ENCODE measurements around the gene FCGR3B.
"Not testable (repeated sequence)": the region's sequence is repeated elsewhere in the genome, so short reads cannot be mapped to it uniquely, and the experiment has no call there.

Gene FCGR3B

GRCh38 chr1:161605024-161605423, 26.0 kb downstream of the FCGR3B start:
- not testable (repeated sequence) for DNase-seq

GRCh38 chr1:161597077-161597476, 33.9 kb downstream of the FCGR3B start:
- not testable (repeated sequence) for DNase-seq

DNA sequence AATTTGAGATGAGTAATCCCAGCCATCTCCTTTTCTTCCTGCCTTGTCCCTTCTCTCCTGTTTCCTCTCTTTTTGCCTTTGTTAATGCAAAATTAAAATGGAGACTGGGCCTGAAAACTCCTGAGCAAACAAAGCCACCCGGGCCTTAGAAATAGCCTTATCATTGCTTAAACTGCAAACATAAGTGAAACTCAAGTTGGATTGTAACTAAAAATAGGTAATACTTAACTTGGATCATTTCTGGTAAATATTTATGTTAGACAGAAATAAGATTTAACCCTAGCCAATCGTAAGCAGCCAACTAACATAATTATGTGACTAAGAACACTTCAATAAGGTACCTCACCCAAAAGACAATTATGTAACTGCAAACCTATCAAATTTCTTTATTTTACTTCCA, 35.4 kb downstream of the FCGR3B start:
- not testable (repeated sequence) for DNase-seq

DNA sequence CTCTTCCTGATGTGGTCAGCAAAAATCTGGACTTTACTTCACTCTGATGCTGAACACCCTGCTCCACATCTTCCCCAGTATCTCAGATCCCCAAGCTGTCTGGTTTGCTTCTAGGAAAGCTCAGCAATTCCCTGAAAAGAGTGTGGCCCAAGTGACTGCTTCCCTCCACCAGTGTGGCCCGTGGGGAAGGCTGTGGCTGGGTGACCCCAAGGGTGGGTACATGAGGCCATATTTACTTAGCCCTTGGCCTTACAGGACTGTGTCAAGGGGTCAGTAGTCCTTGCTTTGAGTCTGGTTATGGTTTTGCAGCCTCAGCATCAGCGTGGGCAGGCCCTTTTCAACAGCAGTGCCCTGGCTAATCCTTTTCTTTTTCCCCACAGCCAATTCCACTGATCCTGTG, 35.8 kb downstream of the FCGR3B start:
- not testable (repeated sequence) for DNase-seq

- not testable (repeated sequence) for DNase-seq
Measured at GRCh38 chr1:161594269-161594984, 36.5 kb downstream of the FCGR3B start.

DNA sequence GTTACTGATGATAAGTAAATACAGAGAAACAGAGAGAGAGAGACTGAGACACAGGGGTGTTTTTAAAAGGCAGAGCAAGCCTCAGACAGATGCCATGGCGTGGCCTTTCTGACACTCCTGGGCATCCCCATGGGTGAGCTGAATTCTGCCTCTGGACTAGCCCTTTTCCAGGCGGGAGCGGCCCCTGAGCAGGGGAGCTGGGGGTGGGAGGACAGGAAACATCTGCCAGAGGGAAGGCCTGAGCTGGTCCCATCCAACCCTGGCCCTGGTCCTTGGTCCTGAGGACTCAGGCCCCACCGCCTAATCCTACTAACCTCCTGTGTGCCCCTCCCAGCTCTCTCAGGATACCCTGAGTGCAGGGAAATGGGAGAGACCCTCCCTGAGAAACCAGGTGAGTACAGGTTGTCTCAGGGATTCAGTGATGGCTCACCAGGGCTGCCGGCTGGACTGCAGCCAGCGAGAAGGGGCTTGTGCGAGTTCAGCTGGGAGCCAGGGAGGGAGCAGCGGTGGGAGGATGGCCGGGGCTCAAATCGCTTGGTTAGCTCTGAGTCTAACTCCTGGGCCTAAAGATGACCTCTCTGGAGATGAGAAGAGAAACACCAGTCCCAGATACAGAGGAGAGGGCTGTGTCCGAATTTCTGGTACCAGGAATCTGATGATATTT, 37.8 kb downstream of the FCGR3B start:
- DNase-seq = not testable (repeated sequence)

GRCh38 chr1:161592586-161592985, 38.4 kb downstream of the FCGR3B start:
- DNase-seq = not testable (repeated sequence)

GRCh38 chr1:161589920-161590319, 41.1 kb downstream of the FCGR3B start:
- DNase-seq = not testable (repeated sequence)

DNA sequence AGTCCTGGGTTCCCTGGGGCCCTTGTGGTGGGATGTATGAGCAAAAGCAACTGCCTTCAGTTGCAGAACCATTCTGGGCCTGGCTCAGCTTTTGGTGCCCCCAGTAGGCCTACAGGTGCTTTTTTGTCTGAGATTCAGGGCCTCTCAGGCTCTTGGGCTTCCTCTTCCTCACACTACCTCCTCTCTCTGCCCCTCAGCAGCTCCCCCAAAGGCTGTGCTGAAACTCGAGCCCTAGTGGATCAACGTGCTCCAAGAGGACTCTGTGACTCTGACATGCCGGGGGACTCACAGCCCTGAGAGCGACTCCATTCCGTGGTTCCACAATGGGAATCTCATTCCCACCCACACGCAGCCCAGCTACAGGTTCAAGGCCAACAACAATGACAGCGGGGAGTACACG, 41.6 kb downstream of the FCGR3B start:
- not testable (repeated sequence) for DNase-seq

DNA sequence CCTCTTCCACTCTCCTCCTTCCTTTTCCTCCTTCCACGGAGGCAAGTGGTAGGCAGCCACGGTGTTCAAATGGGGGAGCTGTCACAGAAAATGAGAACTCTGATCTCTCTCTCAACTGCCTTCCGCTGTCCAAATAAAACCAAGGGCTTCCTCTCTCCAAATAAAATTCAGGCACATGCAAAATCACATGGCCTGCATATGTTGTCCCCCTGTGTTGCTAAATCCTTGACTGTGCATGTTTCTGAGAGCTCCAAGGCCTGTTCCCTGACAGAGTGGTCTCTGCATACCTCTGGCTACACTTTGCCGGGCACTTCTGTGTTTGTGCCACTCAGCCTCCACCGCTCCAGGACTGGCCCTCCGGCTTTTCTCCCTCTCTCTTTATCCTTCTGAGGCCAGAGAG, 42.4 kb downstream of the FCGR3B start:
- not testable (repeated sequence) for DNase-seq

- DNase-seq = not testable (repeated sequence)
Measured at GRCh38 chr1:161582882-161583281, 48.1 kb downstream of the FCGR3B start.

- DNase-seq = not testable (repeated sequence)
Measured at GRCh38 chr1:161580879-161581537, 50.0 kb downstream of the FCGR3B start.

GRCh38 chr1:161579856-161580507, 51.0 kb downstream of the FCGR3B start:
- DNase-seq = not testable (repeated sequence)

GRCh38 chr1:161576676-161577075, 54.3 kb downstream of the FCGR3B start:
- not testable (repeated sequence) for DNase-seq

All from NCI-H526 (cell line).